GM18861 (cell line): ENCODE results near the gene BBS5.

Experiments
- ATAC-seq: cut with Tn5 transposase; IDR thresholded peaks from one replicate; pipeline ENCODE4 v1.9.1; 2021; ENCODE audit not compliant: unreplicated experiment

BBS5 gene

GRCh38 chr2:169540146-169540545, 60.9 kb downstream of the BBS5 start:
- no peak for ATAC-seq

GRCh38 chr2:169542433-169542832, 63.1 kb downstream of the BBS5 start:
- no peak for ATAC-seq

- no peak for ATAC-seq
Observed at GRCh38 chr2:169546756-169547155, 67.5 kb downstream of the BBS5 start.
